Measurements from ENCODE around the gene PIEZO2.

The PIEZO2 gene

GRCh38 chr18:10702206-10702605, 447.2 kb downstream of the PIEZO2 start:
- H3K36me3 ChIP-seq (ENCODE audit: control insufficient read depth, insufficient read depth, low read length): no peaks in the 10 kb centered on the region
- no peaks in the 10 kb centered on the region for H3K27me3 ChIP-seq (ENCODE audit: control insufficient read depth, insufficient read depth, low read length)
- no peaks in the 10 kb centered on the region for H3K9me3 ChIP-seq (ENCODE audit: control insufficient read depth, low read length)
- no peak overlapping the region for H3K4me3 ChIP-seq (ENCODE audit: low read length)
- no peaks in the 10 kb centered on the region for H3K4me1 ChIP-seq (ENCODE audit: control insufficient read depth, insufficient read depth, low read length)
- no peak overlapping the region for H3K9ac ChIP-seq (ENCODE audit: low read length)

GRCh38 chr18:10690366-10690765, 459.0 kb downstream of the PIEZO2 start:
- Histone ChIP-seq H3K27me3 (ENCODE audit: control insufficient read depth, insufficient read depth, low read length) (no peaks in the 10 kb centered on the region), H3K9me3 (ENCODE audit: control insufficient read depth, low read length) (no peaks in the 10 kb centered on the region), H3K9ac (ENCODE audit: low read length) (no peak overlapping the region), H3K4me3 (ENCODE audit: low read length) (no peak overlapping the region), H3K4me1 (ENCODE audit: control insufficient read depth, insufficient read depth, low read length) (no peaks in the 10 kb centered on the region), H3K36me3 (ENCODE audit: control insufficient read depth, insufficient read depth, low read length) (no peaks in the 10 kb centered on the region)

DNA sequence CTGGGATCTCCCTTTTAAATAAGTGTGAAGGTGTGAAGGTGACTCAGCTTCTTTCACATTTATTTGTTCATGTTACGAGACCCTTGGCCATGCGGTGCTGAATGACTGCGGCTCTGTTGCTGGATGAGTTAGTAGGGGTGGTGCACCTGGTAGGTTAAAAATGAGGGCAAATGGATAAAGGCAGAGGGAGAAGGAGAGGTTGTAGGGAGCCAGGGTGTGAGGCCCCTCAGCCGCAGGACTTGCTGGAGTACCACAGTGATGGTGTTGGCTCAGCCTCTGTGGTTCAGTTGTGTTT, 459.4 kb downstream of the PIEZO2 start:
- H3K9ac ChIP-seq (ENCODE audit: low read length): no peak overlapping the region

GRCh38 chr18:10689236-10690034, 459.9 kb downstream of the PIEZO2 start:
- no peak overlapping the region for H3K9ac ChIP-seq (ENCODE audit: low read length)
- H3K36me3 ChIP-seq (ENCODE audit: control insufficient read depth, insufficient read depth, low read length): no peaks in the 10 kb centered on the region
- no peaks in the 10 kb centered on the region for H3K4me1 ChIP-seq (ENCODE audit: control insufficient read depth, insufficient read depth, low read length)
- no peaks in the 10 kb centered on the region for H3K9me3 ChIP-seq (ENCODE audit: control insufficient read depth, low read length)
- H3K4me3 ChIP-seq (ENCODE audit: low read length): no peak overlapping the region
- no peaks in the 10 kb centered on the region for H3K27me3 ChIP-seq (ENCODE audit: control insufficient read depth, insufficient read depth, low read length)

More for the DNA sequence above, 459.4 kb downstream of the PIEZO2 start:
- no peaks in the 10 kb centered on the region for H3K27me3 ChIP-seq (ENCODE audit: control insufficient read depth, insufficient read depth, low read length)
- H3K4me1 ChIP-seq (ENCODE audit: control insufficient read depth, insufficient read depth, low read length): no peaks in the 10 kb centered on the region
- no peaks in the 10 kb centered on the region for H3K9me3 ChIP-seq (ENCODE audit: control insufficient read depth, low read length)
- no peaks in the 10 kb centered on the region for H3K36me3 ChIP-seq (ENCODE audit: control insufficient read depth, insufficient read depth, low read length)
- no peak overlapping the region for H3K4me3 ChIP-seq (ENCODE audit: low read length)

GRCh38 chr18:10688766-10689165, 460.6 kb downstream of the PIEZO2 start:
- no peak overlapping the region for H3K9ac ChIP-seq (ENCODE audit: low read length)
- H3K4me3 ChIP-seq (ENCODE audit: low read length): no peak overlapping the region
- no peaks in the 10 kb centered on the region for H3K9me3 ChIP-seq (ENCODE audit: control insufficient read depth, low read length)
- H3K4me1 ChIP-seq (ENCODE audit: control insufficient read depth, insufficient read depth, low read length): no peaks in the 10 kb centered on the region
- no peaks in the 10 kb centered on the region for H3K36me3 ChIP-seq (ENCODE audit: control insufficient read depth, insufficient read depth, low read length)
- no peaks in the 10 kb centered on the region for H3K27me3 ChIP-seq (ENCODE audit: control insufficient read depth, insufficient read depth, low read length)

GRCh38 chr18:10687161-10687925, 462.0 kb downstream of the PIEZO2 start:
- H3K9ac ChIP-seq (ENCODE audit: low read length): no peak overlapping the region
- H3K4me3 ChIP-seq (ENCODE audit: low read length): no peak overlapping the region
- no peaks in the 10 kb centered on the region for H3K27me3 ChIP-seq (ENCODE audit: control insufficient read depth, insufficient read depth, low read length)
- no peaks in the 10 kb centered on the region for H3K36me3 ChIP-seq (ENCODE audit: control insufficient read depth, insufficient read depth, low read length)
- H3K9me3 ChIP-seq (ENCODE audit: control insufficient read depth, low read length): no peaks in the 10 kb centered on the region
- H3K4me1 ChIP-seq (ENCODE audit: control insufficient read depth, insufficient read depth, low read length): no peaks in the 10 kb centered on the region

DNA sequence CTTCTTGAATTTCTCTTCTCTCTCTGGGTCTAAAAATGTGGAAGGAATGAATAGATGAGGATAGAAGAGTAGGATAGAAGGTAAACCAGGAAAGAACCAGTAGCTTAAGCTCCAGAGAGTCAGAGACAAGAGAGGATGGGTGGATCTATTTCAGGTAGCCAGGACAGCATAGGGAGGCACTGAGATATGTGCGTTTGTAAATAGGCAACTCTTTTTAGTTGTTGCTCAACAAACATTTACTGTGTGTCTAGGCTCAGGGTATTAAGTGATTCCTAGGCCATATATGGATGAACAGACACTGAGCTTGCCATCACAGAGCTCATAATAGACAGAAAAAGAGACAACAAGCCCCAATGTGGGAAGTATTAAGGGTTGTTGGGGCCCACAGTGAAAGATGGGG, 463.1 kb downstream of the PIEZO2 start:
- Histone ChIP-seq H3K27me3 (ENCODE audit: control insufficient read depth, insufficient read depth, low read length) (no peaks in the 10 kb centered on the region), H3K4me1 (ENCODE audit: control insufficient read depth, insufficient read depth, low read length) (no peaks in the 10 kb centered on the region), H3K9me3 (ENCODE audit: control insufficient read depth, low read length) (no peaks in the 10 kb centered on the region), H3K4me3 (ENCODE audit: low read length) (no peak overlapping the region), H3K9ac (ENCODE audit: low read length) (no peak overlapping the region), H3K36me3 (ENCODE audit: control insufficient read depth, insufficient read depth, low read length) (no peaks in the 10 kb centered on the region)

DNA sequence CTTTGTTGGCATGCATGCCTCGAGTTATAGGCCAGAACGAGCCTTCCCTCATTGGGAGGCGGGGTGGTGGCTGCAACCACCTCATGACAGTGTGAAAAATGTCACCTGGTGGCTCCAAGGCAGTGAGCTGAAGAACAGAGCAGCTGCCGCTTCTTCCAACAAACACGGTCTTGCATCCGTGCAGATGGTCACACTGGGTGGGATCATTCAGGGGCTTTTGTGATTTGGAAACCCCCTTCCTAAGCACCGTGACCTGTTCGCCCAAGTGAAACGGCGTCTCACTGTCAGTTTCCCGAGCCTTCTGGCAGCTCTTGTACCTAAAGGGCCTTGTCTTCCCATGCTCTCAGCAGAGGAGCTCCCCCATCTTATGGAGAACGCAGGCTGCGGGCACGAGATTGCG, 463.9 kb downstream of the PIEZO2 start:
- Histone ChIP-seq H3K9ac (ENCODE audit: low read length) (no peak overlapping the region), H3K36me3 (ENCODE audit: control insufficient read depth, insufficient read depth, low read length) (no peaks in the 10 kb centered on the region), H3K4me1 (ENCODE audit: control insufficient read depth, insufficient read depth, low read length) (no peaks in the 10 kb centered on the region), H3K27me3 (ENCODE audit: control insufficient read depth, insufficient read depth, low read length) (no peaks in the 10 kb centered on the region), H3K9me3 (ENCODE audit: control insufficient read depth, low read length) (no peaks in the 10 kb centered on the region), H3K4me3 (ENCODE audit: low read length) (no peak overlapping the region)

DNA sequence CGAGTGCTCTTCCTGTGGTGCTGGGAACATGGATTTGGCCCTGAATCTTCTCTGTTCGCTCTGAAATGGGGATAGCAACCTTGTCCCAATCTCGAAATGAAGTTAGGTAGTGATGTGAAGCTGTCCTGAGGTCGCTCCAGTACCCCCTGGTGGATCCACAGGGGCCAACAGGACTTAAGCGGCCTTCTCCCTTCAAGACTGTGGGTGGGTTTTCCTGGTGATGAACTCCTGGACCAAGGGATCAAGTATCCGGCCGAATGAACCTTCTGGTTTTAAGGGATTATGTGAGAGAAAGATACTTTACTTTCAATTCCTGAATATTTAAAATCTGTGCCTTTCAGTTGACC, 467.0 kb downstream of the PIEZO2 start:
- no peak overlapping the region for H3K4me3 ChIP-seq (ENCODE audit: low read length)
- no peaks in the 10 kb centered on the region for H3K9me3 ChIP-seq (ENCODE audit: control insufficient read depth, low read length)
- H3K4me1 ChIP-seq (ENCODE audit: control insufficient read depth, insufficient read depth, low read length): no peaks in the 10 kb centered on the region
- no peak overlapping the region for H3K9ac ChIP-seq (ENCODE audit: low read length)
- no peaks in the 10 kb centered on the region for H3K36me3 ChIP-seq (ENCODE audit: control insufficient read depth, insufficient read depth, low read length)
- no peaks in the 10 kb centered on the region for H3K27me3 ChIP-seq (ENCODE audit: control insufficient read depth, insufficient read depth, low read length)

DNA sequence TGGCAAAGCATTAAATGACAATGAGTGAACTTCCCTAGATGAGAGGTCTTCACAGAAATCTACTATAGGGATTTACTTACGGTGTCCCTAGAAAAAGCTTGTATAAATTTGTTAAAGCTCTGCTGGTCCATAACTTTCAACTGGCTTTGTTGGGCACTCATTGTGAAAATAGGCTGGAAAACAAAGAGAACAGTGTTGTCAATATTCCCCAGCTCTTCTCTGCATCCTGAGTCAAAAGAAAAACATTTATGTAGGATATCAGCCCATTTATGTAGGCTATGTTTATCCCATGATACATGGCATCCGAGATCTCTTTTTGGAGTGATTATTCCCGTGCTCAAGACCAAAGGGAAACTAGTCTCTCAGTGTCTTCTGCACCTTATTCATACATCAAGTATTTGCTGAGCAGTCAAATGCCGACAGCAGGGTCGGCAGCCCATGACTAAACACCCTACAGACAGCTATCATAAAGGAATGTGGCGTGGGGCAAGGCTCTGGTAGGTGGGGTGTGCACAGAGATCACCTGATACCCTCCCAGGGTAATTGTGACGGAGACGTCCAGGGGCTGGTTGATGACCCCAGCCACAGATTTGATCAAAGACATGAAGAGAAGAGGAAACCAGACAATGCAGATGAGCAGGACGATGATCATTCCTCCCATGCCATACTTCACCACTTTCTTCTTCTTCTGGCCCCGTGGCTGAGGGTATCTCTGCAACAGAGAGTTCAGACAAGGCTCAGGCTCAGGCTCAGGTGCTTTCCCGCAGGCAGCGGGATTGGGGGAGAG, 467.6 kb downstream of the PIEZO2 start:
- Histone ChIP-seq H3K36me3 (ENCODE audit: control insufficient read depth, insufficient read depth, low read length) (no peaks in the 10 kb centered on the region), H3K9me3 (ENCODE audit: control insufficient read depth, low read length) (no peaks in the 10 kb centered on the region), H3K9ac (ENCODE audit: low read length) (no peak overlapping the region)

DNA sequence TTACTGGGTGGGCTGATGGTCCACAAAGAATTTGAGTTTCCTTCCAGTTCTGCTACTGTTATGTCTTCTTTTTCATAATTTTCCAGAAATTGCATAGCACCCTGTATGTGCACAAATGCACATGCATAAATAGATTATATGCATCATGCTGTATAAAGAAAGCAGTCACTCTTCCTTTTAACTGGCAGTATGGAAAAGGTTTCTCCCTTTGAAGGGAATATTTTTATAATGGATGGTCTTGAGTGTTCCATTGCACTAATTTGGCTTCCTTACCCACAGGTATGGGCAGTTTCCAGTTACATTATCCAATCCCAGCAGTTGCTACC, 469.1 kb downstream of the PIEZO2 start:
- H3K4me3 ChIP-seq (ENCODE audit: low read length): no peak overlapping the region

More for the DNA sequence above, 467.6 kb downstream of the PIEZO2 start:
- H3K4me1 ChIP-seq (ENCODE audit: control insufficient read depth, insufficient read depth, low read length): no peaks in the 10 kb centered on the region
- no peaks in the 10 kb centered on the region for H3K27me3 ChIP-seq (ENCODE audit: control insufficient read depth, insufficient read depth, low read length)
- H3K4me3 ChIP-seq (ENCODE audit: low read length): no peak overlapping the region

DNA sequence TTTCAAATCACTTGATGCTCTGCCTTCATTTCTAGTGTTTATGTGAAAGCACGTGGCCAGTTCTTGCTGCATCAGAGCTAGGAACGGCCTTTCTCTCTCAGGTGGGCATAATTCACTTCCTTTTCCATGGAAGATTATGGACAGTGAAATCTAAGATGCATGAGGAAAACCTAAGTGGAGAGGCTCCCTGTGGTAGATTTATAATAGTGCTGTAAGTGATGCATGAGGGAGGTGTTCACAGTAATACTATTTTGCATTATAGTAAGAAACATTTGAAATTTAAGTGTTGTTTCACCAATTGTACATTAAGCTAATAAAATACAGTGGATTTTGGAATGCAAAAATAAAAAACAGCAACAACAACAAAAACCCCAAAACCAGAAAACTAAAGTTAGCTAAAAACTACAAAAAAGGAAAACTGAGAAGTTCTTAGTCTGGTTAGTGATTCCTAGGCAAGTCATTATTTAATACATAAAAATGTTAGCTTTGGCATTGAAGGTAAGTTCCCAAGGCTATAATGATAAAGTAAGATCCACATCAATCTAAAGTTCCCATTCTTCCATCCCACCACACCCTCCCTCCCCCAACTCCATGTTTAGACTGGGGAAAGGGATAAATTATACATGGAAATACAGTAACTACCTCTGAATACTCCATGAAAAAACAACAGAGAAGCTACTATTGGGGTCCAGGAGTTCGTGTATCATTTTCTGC, 469.7 kb downstream of the PIEZO2 start:
- no peaks in the 10 kb centered on the region for H3K9me3 ChIP-seq (ENCODE audit: control insufficient read depth, low read length)
- H3K4me3 ChIP-seq (ENCODE audit: low read length): no peak overlapping the region
- no peaks in the 10 kb centered on the region for H3K36me3 ChIP-seq (ENCODE audit: control insufficient read depth, insufficient read depth, low read length)
- H3K4me1 ChIP-seq (ENCODE audit: control insufficient read depth, insufficient read depth, low read length): no peaks in the 10 kb centered on the region
- no peak overlapping the region for H3K9ac ChIP-seq (ENCODE audit: low read length)
- no peaks in the 10 kb centered on the region for H3K27me3 ChIP-seq (ENCODE audit: control insufficient read depth, insufficient read depth, low read length)

More for the DNA sequence above, 469.1 kb downstream of the PIEZO2 start:
- H3K27me3 ChIP-seq (ENCODE audit: control insufficient read depth, insufficient read depth, low read length): no peaks in the 10 kb centered on the region
- no peaks in the 10 kb centered on the region for H3K4me1 ChIP-seq (ENCODE audit: control insufficient read depth, insufficient read depth, low read length)
- H3K36me3 ChIP-seq (ENCODE audit: control insufficient read depth, insufficient read depth, low read length): no peaks in the 10 kb centered on the region
- no peaks in the 10 kb centered on the region for H3K9me3 ChIP-seq (ENCODE audit: control insufficient read depth, low read length)
- no peak overlapping the region for H3K9ac ChIP-seq (ENCODE audit: low read length)
